GM21381 (cell line): Measurements from ENCODE around the gene SH3GL3.
A peak's percentile ranks its signal among the peaks of the same experiment; 100 is the strongest.

Experiments used
- ATAC-seq: cut with Tn5 transposase; IDR thresholded peaks from one replicate; pipeline ENCODE4 v1.9.1; 2021; ENCODE audit warnings: mild to moderate bottlenecking, moderate library complexity; ENCODE audit not compliant: unreplicated experiment

Gene SH3GL3

GRCh38 chr15:83503595-83504364, 56.6 kb downstream of the SH3GL3 start:
- no peak for ATAC-seq

GRCh38 chr15:83504365-83504764, 57.2 kb downstream of the SH3GL3 start:
- no peak for ATAC-seq

- no peak for ATAC-seq
These were observed 62.9 kb downstream of the SH3GL3 start for GRCh38 chr15:83510001-83510400.

- no peak for ATAC-seq
These were observed 65.3 kb downstream of the SH3GL3 start for GRCh38 chr15:83512459-83512858.

- no peak for ATAC-seq
These were observed 67.4 kb downstream of the SH3GL3 start for GRCh38 chr15:83514584-83514983.

GRCh38 chr15:83515164-83515563, 68.0 kb downstream of the SH3GL3 start:
- no peak for ATAC-seq

- no peak for ATAC-seq
These were observed 69.8 kb downstream of the SH3GL3 start for GRCh38 chr15:83516935-83517334.

GRCh38 chr15:83526319-83526718, 79.2 kb downstream of the SH3GL3 start:
- no peak for ATAC-seq

GRCh38 chr15:83533410-83533962, 86.3 kb downstream of the SH3GL3 start:
- no peak for ATAC-seq

- no peak for ATAC-seq
These were observed 90.5 kb downstream of the SH3GL3 start for GRCh38 chr15:83537606-83538005.

- no peak for ATAC-seq
These were observed 91.5 kb downstream of the SH3GL3 start for GRCh38 chr15:83538682-83539081.

- no peak for ATAC-seq
These were observed 98.8 kb downstream of the SH3GL3 start for GRCh38 chr15:83545804-83546511.

GRCh38 chr15:83546512-83546888, 99.4 kb downstream of the SH3GL3 start:
- no peak for ATAC-seq

GRCh38 chr15:83547168-83547567, 100.0 kb downstream of the SH3GL3 start:
- ATAC-seq, result no peak

GRCh38 chr15:83549623-83550022, 102.5 kb downstream of the SH3GL3 start:
- ATAC-seq, result no peak

GRCh38 chr15:83554558-83554957, 107.4 kb downstream of the SH3GL3 start:
- no peak for ATAC-seq

- no peak for ATAC-seq
These were observed 108.2 kb downstream of the SH3GL3 start for GRCh38 chr15:83555383-83555782.

- no peak for ATAC-seq
These were observed 108.9 kb downstream of the SH3GL3 start for GRCh38 chr15:83556068-83556467.

GRCh38 chr15:83556754-83557153, 109.6 kb downstream of the SH3GL3 start:
- ATAC-seq, result no peak

- no peak for ATAC-seq
These were observed 111.0 kb downstream of the SH3GL3 start for GRCh38 chr15:83558146-83558545.

- peak; percentile 70 for ATAC-seq
These were observed 112.3 kb downstream of the SH3GL3 start for GRCh38 chr15:83559310-83559966.

- ATAC-seq, result no peak
These were observed 114.5 kb downstream of the SH3GL3 start for GRCh38 chr15:83561661-83562060.
